Measurements from ENCODE around the gene EEF2K.
"Not testable (repeated sequence)": the region's sequence is repeated elsewhere in the genome, so short reads cannot be mapped to it uniquely, and the experiment has no call there.

Gene EEF2K

DNA sequence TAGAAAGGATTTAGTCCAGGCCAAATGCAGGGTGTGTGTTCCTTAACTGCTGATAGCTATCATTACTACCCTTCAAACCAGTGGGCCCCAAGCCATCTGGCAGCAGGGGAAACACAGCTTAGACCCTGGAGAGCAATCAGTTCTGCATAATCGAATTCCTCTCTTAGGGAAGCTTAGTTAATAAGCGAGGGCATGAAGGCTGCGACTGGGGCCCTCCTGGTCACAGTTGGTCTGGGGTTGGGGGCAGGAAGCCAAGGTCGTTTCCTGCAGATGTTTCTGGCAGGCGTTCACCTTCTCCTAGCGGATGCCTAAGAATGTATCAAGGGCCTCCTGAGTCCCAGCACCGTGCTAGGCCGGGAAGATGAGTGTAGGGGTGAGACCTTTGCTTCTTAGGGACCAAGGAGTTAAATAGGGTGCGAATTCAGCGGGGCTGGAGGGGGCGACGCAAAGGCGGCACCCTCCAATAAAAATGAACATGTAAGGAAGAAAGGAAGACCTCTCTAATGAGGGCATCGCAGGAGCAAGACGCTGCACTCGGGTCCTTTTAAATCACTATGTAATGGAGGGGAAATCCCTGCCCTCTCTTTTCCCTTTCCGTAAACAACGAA, 16.5 kb upstream of the EEF2K start:
- no peak for DNase-seq (ENCODE audit: low read depth in 2 of 2, low spot score in 1 of 2)

DNA sequence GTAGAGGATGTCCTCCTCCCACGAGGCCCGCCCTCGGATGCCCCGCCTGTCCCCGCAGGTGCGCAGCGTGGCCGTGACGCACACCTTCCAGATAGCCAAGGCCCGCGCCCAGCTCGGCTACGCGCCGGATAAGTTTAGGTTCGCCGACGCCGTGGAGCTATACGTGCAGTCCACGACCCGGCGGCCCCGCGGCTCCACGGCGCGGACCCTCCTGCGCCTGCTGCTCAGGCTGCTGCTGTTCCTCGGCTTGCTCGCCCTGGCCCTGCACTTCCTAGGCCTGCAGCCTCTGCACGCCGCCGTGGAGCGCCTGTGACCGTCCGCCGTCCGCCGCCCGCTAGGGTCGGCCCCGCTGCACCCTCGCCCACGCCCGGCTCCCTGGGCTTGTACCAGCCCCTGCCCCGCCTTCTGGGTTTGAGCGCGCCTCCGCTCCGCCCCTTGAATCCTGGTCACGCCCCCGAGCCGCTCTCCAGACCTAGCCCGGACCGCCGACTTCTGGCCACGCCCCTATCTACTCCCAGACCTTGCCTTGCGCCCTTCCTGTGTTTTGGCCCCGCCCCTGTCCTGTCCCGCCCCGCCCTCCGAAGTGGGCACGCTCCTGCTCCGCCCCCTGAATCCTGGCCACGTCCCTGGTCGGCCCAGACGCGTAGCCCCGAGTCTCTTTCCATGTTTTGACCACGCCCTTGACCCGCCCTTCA, 15.8 kb upstream of the EEF2K start:
- DNase-seq (ENCODE audit: low read depth in 2 of 2, low spot score in 1 of 2) = peak; percentile 62 to 84

DNA sequence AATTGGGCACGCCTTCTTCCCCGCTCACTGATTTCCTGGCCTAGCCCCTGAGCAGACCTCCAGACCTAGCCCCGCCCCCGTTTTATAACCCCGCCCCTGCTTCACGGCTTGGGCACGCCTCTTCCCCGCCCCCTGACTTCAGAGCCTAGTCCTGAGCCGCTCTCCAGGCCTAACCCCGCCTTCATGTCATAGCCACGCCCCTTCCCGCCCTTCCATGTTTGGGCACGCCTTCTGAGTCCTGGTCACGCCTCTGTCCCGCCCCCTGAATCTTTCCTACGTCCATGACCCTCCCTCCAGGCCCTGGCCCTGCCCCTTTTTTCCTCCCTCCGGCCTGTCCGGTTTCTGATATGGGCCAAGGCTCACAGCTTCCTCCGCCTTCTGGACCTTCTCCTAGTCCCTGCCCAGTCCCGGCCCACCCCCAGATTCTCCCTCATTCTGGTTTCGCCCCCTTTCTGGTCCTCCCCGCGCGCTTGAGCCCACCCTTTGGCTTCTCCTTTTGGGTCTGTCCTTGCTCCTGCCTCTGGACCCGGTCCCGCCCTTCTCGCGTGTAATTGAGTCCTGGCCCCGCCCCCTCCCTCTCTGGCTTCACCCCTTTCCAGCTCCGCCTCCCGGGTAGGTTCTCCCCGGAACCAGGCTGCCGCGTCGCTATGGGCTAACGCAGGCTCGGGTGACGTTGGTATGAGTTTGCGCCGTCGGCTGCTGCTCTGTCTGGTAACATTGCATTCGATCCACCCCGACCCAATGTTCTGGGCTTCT, 15.1 kb upstream of the EEF2K start:
- peak; percentile 99 to 100 for DNase-seq (ENCODE audit: low read depth in 2 of 2, low spot score in 1 of 2)

DNA sequence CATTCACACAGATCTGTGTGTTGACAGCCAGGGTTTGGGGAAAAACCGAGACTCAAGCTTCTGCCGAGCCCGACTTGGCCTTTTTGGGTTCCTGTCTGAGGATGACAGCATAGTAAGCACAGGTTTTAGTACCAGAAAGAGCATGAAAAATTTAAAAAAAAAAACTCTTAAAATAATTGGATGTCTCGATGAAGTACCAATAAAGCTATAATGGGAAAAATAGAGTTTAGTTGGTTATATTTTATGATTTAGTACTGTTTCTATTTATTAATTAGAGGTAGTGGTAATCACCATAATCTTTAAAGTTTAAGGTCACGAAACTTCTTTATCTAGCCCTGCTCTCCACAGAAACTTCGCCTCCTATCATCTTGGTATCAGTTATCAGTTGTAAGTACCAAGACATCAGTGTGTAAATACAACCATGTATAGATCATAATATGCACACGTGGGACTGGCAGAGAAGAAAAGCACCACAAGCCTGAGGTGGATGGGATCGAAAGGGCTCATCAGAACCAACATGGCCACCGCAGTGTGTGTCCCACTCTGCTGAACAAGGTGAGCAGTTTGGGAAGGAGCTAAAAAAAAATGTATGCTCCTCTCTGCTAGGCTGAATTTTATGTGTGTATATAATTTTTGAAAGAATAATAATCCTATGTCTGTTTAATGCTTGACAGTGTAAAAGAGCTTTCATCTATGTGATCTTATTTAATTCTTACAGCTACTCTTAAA, 14.4 kb upstream of the EEF2K start:
- DNase-seq (ENCODE audit: low read depth in 2 of 2, low spot score in 1 of 2) = no peak

DNA sequence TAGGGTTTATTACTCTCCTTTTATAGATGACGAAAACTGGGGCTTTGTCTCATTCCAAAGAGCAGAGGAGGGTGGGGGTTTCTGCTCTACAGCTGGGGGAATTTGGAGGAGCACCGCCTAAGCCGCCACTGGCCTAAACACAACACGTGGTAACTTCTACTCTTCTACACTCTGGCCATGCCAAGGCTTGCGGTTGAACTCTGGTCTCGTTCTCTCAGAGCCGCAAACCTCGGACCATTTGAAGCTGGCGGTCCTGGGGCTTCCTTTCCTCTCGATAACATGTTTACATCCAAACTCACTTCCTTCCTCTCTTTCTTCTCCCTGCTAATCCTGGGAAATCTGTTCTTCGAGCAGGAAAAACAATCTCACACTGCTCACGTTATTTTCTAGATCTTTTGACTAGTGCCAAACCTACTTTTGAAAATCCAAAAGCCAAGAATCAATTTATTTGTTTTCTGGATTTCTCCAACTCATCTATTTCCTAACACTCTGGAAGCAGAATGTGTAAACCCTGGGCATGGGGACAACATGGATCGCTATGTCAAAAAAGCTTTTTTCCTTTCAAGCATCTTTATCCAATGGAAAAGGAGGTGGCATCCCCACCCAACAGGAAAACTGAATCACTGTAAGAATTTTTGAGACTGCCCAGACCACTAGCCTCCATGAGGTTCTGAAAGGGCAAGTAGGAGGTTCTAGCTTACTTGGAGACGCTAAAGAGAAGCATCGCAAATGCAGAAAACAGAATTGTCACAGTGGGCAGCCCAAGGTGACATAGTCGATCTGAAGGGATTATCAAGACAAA, 13.6 kb upstream of the EEF2K start:
- peak in 1 of 2 donors; percentile 56 for DNase-seq (ENCODE audit: low read depth in 2 of 2, low spot score in 1 of 2)

DNA sequence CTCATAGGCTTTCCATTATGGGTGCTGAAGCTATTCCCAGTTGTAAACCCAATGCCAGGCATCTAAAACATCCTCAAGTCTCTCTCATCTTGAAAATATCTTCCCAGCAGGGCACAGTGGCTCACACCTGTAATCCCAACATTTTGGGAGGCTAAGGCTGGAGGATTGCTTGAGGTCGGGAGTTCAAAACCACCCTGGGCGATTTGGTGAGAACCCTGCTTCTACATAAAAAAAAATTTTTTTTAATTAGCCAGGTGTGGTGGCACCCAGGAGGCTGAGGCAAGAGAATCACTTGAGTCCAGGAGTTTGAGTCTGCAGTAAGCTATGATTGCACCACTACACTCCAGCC, 13.0 kb upstream of the EEF2K start:
- no peak for DNase-seq (ENCODE audit: low read depth in 2 of 2, low spot score in 1 of 2)

DNA sequence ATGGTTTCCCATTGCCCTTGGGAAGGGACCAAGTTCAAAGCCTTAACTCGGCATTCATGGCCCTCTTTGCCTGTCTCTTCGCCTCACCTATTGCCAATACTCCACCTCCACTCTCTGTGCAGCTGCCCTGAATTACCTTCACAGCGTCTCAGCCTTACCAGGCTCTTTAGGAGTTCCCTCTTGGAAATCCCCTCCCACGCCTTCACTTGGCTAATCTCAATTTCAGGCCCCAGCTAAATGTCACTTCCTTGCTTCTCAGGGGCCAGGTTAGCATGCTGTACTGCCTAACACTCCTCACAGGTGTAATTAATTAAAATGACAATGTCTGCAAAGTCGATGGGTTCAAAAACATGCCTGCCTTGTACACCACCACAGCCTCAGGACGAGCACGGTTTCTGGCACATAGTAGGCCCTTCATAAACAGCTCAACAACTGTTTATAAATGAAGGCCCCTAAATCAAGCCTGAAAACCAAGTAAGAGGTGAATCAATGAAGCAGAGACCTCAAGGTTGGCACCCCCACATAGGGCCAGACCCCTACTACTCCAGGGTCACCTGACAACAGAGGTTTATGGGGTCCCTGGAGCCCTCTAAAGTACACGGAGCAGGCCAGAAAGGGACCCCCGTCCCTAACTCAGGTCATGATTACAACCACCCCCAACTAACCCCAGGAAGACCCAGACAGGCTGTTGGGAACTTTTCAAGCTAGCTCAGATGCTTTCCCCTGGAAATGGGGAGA, 11.2 kb upstream of the EEF2K start:
- DNase-seq (ENCODE audit: low read depth in 2 of 2, low spot score in 1 of 2) = no peak

DNA sequence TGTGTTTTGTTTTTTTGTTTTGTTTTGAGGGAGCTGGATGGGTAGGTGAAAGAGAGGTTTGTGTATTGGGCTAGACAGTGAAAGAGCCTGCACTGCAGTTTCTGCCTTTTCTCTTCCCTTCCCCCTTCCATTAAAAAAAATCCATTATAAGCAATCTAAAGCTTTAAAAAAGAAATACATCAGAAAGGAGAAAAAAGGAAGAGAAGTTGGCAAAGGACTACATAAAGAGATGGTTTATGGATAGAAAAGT, 10.7 kb upstream of the EEF2K start:
- no peak for DNase-seq (ENCODE audit: low read depth in 2 of 2, low spot score in 1 of 2)

DNA sequence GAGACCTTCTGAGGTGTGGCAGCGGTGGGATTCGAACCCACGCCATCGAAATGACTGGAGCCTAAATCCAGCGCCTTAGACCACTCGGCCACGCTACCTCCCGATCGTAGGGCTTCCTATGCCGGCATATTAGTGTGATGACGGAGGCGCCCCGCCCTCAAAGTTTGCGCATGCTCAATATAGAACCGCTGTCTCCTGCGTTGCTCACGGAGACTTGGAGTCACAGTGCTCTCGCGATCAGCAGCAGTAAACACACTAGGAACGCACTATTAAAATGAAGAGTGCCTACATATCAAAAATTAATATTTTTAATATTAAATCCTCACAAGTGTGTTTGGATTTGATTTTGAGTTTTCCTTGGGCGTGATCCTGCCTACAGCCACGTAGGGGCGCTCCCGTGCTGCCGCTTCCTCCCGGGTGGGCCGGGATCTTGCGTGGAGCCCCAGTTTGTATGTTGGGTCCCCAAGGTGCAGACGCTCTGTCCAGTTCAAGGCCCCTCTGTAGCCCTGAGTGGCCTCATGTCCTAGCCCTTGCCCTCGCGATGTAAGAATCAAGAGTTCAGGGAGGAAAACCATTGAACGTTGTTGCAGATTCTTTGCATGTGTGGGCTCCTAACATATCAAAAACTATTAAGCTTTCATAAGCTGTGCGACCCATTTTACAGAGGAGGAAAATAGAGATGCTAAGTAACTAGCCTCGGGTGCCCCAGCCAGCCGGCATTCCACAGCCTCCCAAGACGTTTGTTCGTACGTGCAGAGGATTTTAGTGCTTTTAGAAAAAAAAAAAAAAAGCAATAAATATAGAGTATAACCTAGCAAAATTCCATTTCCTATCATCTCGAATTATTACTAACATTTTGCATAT, 10.2 kb upstream of the EEF2K start:
- peak; percentile 79 to 87 for DNase-seq (ENCODE audit: low read depth in 2 of 2, low spot score in 1 of 2)

DNA sequence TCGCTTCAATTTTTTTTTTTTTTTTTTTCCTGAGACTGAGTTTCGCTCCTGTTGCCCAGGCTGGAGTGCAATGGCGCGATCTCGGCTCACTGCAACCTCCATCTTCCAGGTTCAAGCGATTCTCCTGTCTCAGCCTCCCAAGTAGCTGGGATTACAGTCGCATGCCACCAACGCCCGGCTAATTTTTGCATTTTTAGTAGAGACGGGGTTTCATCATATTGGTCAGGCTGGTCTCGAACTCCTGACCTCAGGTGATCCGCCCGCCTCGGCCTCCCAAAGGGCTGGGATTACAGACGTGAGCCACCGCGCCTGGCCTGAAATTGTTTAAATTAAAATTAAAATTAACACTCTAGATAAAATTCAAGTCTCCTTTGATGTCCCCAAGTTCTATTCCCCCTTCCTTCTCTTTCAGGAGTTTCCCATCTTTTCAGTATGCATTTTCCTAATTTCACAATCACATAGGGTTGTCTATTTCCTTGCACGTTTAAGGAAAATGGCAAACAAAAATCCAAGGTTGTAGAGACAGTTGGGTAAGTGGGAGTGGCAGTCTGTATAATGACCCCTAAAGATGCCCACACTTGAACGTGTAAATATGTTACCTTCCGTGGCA, 9.4 kb upstream of the EEF2K start:
- DNase-seq (ENCODE audit: low read depth in 2 of 2, low spot score in 1 of 2) = not testable (repeated sequence)

DNA sequence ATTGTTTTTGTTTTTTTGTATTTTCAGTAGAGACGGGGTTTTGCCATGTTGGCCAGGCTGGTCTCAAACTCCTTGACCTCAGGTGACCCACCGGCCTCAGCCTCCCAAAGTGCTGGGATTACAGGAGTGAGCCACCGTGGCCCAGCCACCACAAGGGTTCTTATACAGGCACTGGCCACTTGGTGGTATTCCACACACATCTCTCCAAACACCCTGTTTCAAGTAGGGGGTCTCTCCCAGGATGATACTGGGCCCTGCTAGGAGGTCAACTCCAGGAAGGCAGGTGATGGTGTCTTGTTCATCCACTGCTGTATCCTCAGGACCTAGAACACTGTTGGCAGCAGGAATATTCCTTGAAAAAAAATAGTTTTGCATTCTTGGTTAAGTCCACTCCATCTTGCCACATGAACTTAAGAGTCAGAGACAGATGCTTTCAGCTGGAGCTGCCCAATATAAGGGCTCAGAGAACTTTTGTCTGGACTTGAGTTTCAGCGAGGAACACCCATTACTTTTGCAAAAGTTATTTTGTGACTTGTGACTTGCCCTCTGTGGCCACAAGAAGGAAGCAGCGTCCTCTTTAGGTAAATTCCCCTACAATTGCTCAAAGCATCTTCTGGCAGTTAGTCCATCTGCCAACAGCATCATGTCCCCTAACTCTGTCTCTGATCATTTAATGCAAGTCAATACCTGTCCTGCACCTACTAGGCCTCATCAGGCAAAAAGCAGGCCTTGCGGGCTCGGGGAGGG, 7.4 kb upstream of the EEF2K start:
- DNase-seq (ENCODE audit: low read depth in 2 of 2, low spot score in 1 of 2) = no peak

DNA sequence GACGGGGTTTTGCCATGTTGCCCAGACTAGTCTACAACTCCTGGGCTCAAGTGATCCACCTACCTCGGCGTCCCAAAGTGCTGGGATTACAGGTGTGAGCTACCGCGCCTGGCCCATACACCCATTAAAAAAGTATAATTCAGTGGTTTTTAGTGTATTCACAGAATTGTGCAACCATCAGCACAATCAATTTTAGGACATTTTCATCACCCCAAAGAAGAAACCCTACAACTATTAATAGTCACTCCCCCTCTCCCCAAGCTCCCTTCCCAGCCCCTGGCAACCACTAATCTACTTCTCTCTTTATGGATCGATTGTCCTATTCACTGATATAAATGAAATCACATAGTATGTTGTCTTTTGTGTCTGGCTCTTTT, 3.8 kb upstream of the EEF2K start:
- no peak for DNase-seq (ENCODE audit: low read depth in 2 of 2, low spot score in 1 of 2)

DNA sequence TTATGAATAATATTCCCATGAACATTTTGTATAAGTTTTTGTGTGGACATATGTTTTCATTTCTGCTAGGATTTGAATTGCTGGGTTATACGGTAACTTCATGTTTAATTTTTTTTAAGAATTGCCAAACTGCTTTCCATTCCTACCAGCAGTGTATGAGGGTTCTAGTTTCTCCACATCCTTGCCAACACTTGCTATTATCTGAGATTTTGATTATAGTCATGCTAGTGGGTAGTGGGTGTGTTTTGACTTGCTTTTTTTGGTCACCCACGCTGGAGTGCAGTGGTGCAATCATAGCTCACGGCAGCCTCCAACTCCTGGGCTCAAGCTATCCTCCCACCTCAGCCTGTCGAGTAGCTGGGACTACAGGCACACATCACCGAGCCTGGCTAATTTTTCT, 3.0 kb upstream of the EEF2K start:
- no peak for DNase-seq (ENCODE audit: low read depth in 2 of 2, low spot score in 1 of 2)

DNA sequence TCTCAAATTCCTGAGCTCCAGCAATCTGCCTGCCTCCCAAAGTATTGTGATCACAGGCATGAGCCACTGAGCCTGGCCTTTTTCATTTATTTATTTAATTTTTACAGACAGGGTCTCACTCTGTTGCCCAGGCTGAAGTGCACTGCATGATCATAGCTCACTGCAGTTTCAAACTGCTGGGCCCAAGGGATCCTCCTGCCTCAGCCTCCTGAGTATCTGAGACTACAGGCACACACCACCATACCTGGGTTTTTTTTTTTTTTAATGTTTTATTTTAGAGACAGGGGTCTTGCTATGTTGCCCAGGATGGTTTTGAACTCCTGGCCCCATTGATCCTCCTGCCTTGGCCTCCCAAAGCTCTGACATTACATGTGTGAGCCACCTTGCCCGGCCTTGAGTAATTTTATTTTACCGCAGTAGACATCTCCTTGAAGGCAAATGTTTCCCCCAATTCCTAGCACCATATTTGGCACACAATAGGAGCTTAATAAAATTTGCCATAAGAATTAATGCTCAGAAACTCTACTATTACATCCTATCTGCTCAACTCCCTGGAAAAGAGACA, 1.9 kb upstream of the EEF2K start:
- DNase-seq (ENCODE audit: low read depth in 2 of 2, low spot score in 1 of 2) = no peak

DNA sequence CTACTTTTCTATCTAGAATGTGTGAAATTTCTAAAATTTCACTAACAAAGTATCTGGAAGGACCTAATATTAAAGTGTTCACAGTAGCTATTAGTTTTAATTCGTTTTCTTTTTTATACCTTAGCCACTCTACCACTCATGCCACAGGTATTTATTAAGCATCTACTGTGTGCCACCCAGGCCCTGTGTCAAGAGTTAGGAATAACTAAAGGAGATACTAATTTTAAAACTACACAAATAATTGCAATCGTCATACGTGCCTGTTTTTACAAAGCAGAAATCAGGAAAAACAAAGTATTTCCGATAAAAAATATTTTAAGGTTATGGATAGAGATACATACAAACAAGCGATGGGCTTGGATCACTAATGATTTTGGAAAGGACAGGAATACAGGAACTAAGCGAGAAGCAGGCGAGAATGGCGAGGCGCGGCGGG, 483 bp upstream of the EEF2K start:
- no peak for DNase-seq (ENCODE audit: low read depth in 2 of 2, low spot score in 1 of 2)

DNA sequence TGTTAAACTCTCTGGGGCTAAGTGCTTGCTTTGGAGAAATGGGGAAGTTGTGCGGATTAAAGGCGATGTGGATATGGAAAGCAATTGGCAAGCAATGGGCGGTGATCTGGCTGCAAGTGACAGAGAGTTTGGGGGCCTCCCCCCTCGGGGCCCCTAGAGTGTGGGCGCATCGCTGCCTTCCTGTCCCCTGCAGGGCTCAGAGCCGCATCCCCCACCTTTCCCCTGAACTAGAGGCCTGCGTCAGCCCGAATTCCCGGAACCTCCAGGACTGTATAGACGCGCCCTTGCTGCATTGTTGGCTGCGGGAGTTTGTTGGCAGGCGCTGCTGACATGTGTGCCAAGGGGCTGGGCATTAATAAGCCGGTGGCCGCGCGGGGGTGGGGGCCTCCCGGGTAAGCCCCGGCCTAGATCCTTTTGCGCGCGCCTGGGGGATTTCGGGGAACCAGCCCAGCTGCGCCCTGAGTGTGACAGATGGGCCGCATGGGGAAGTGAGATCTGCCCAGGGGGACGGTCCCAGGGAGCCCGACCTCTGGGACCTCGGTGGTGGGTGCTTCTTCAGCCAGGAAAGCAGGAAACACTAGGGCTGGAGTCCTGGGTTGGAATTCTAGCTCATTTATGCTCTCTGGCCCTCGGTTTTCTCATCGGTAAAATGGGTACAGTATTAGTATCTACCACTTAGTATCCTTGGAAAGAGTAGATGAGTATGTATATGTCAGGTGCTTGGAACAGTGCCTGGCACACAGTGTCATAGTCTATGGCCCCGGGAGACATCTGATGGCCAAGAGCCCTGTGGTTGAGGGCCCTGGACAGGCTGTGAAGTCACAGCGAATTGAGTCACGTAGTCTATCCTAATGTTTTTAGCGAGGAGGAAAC, 1.0 kb downstream of the EEF2K start:
- DNase-seq (ENCODE audit: low read depth in 2 of 2, low spot score in 1 of 2) = no peak

DNA sequence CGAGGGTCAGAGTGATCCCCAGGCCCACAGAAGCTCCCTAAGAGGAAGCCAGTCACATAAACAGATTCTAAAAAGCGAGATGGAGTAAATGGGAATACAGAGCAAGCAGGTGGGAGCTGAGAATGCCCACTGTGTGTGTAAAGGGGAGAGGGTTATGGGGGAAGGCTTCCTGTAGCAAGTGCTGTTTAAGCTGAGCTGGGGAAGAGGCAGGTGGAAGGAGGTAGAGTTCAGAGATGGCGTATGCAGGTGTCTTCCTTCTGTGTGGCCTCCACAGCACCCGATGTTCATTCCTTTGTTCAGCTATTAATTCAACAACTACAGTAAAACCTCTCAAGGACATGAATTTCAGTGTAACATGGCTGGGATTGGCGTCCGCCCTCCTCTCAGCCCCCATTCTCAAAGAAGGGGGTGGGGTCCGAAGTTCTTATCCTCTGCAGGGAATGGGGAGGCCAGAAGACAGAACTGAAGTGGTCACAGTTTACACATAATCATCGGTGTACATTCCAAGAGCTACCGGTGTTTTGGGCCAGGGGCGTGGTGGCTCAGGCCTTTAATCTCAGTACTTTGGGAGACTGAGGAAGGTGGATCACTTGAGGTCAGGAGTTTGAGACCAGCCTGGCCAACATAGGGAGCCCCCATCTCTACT, 1.8 kb downstream of the EEF2K start:
- DNase-seq (ENCODE audit: low read depth in 2 of 2, low spot score in 1 of 2) = no peak

Data from stimulated activated CD8-positive, alpha-beta memory T cell treated with anti-CD3 and anti-CD28 coated beads, Interleukin-4, amount 100 ng/mL, for 1 hour (primary cell).